NCI-H187 treated with DMSO at 0.1 percent for 48 hours (cell line): Measurements from ENCODE around the gene SIN3A.
"Not testable (repeated sequence)": the region's sequence is repeated elsewhere in the genome, so short reads cannot be mapped to it uniquely, and the experiment has no call there.

Experiments used
- DNase-seq: peaks from one replicate; lab custom pipeline; 2025; lab: John Stamatoyannopoulos, UW

Gene SIN3A

GRCh38 chr15:75356517-75356916, 95.0 kb downstream of the SIN3A start:
- no peak for DNase-seq

GRCh38 chr15:75356006-75356405, 95.5 kb downstream of the SIN3A start:
- DNase-seq, result no peak

GRCh38 chr15:75355369-75355768, 96.1 kb downstream of the SIN3A start:
- no peak for DNase-seq

- DNase-seq, result no peak
These were observed 97.0 kb downstream of the SIN3A start for GRCh38 chr15:75354454-75354853.

- no peak for DNase-seq
These were observed 97.9 kb downstream of the SIN3A start for GRCh38 chr15:75353604-75354003.

GRCh38 chr15:75352186-75353080, 99.1 kb downstream of the SIN3A start:
- DNase-seq, result no peak

- no peak for DNase-seq
These were observed 100.7 kb downstream of the SIN3A start for GRCh38 chr15:75350601-75351361.

GRCh38 chr15:75349851-75350588, 101.5 kb downstream of the SIN3A start:
- DNase-seq, result no peak

- DNase-seq, result not testable (repeated sequence)
These were observed 102.2 kb downstream of the SIN3A start for GRCh38 chr15:75349351-75349669.

GRCh38 chr15:75348562-75349350, 102.7 kb downstream of the SIN3A start:
- DNase-seq, result no peak

- DNase-seq, result no peak
These were observed 103.4 kb downstream of the SIN3A start for GRCh38 chr15:75348034-75348561.

GRCh38 chr15:75347222-75348033, 104.1 kb downstream of the SIN3A start:
- no peak for DNase-seq

GRCh38 chr15:75346796-75347221, 104.7 kb downstream of the SIN3A start, which contains the start of gene NEIL1:
TSS of gene NEIL1 (plus strand) at chr15:75347039. CDS start at chr15:75348906, 1,867 bp downstream.
- no peak for DNase-seq

- DNase-seq, result not testable (repeated sequence)
These were observed 107.5 kb downstream of the SIN3A start for GRCh38 chr15:75343953-75344352.

GRCh38 chr15:75342221-75342620, 109.3 kb downstream of the SIN3A start:
- DNase-seq, result no peak

- DNase-seq, result no peak
These were observed 111.8 kb downstream of the SIN3A start for GRCh38 chr15:75339531-75340240.

- no peak for DNase-seq
These were observed 112.7 kb downstream of the SIN3A start for GRCh38 chr15:75338661-75339240.

- DNase-seq, result peak; percentile 8
These were observed 115.7 kb downstream of the SIN3A start, which contains the start of gene COMMD4 for GRCh38 chr15:75335705-75336355. TSS of gene COMMD4 (plus strand) at chr15:75336063. CDS start at chr15:75336090, 27 bp downstream.

GRCh38 chr15:75335313-75335704, 116.2 kb downstream of the SIN3A start:
- DNase-seq, result no peak
